A172 (cell line): ENCODE data around the gene PITX1. TPM values are rescaled to one million over a fixed set of nuclear protein-coding genes. Genes with fewer than 3 reads are reported as not detected.

Source experiments
- DNase-seq: peaks from one replicate; pipeline ENCODE4 v3.0.0-alpha.2; 2015; ENCODE audit warnings: low spot score
- total RNA-seq: library from RNA; depleted of rRNA; stranded (reverse); fragments of >200 nt; shearing (Covaris generic); gene quantifications from 2 replicates; pipeline ENCODE4 v1.2.3, GENCODE V29; 2014

The PITX1 gene
- total RNA-seq, 1 experiment from 2014 or later = 49.3 TPM

DNA sequence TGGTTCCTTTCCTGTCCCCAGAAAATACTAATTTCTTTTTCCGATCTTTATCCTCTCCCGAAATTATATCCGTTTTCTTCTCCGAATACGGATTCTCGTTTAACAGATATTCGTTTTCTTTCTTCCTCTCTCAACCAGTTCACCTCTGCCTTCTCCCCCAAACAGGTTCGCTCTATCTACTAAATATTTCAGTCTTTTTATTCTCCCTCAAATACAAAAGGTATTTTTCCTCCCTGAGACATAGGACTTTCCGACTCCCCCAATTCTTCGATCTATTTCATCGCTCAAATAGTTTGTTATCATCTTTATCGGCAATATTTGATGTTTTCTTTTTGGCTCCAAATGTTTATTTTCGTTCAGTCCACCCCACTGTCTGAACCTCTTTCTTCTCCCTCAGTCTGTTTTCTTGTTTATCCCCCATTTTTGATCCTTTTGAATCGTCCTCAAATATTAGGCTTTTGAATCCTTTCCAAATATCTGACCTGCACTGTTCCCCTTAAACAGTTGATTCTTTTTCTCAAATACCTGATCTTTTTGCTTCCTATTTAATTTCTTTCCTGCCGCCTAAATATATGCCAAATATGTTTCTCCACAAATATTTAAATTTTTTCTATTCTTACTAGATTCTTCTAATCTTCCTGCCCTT is 4.4 kb downstream of the PITX1 start:
- no peak for DNase-seq

- no peak for DNase-seq
Measured at GRCh38 chr5:135028791-135029476, 5.1 kb downstream of the PITX1 start.

GRCh38 chr5:135027697-135028615 is 6.1 kb downstream of the PITX1 start:
- no peak for DNase-seq

DNA sequence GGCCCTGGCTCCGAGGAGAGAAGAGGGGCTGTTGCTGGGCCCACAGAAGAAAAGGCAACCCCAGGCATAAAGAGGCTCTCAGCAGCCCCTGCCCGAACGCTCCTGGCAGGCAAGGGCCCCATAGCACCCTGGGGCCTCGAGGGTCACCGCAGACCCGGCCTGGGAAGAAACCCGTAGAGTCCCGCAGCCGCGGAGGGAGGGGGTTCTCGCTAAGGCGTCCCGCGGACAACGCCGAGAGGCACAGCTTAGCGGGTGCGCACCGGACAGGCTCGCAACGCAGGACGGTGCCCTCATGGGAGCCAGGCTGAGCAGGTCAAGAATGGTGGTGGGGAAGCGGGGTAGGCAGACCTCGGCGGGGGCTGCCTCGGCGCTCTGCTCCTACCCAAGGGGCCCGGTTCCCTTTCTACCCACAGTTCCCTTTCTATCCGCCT is 6.7 kb downstream of the PITX1 start:
- no peak for DNase-seq

GRCh38 chr5:135026645-135027265 is 7.3 kb downstream of the PITX1 start:
- no peak for DNase-seq

GRCh38 chr5:135025730-135026644 is 8.0 kb downstream of the PITX1 start:
- DNase-seq = no peak

- DNase-seq = peak; percentile 73
Measured at GRCh38 chr5:135024956-135025729, 8.9 kb downstream of the PITX1 start.

GRCh38 chr5:135020111-135020895 is 13.7 kb downstream of the PITX1 start:
- no peak for DNase-seq

- DNase-seq = no peak
Measured at GRCh38 chr5:135019314-135019713, 14.7 kb downstream of the PITX1 start.

DNA sequence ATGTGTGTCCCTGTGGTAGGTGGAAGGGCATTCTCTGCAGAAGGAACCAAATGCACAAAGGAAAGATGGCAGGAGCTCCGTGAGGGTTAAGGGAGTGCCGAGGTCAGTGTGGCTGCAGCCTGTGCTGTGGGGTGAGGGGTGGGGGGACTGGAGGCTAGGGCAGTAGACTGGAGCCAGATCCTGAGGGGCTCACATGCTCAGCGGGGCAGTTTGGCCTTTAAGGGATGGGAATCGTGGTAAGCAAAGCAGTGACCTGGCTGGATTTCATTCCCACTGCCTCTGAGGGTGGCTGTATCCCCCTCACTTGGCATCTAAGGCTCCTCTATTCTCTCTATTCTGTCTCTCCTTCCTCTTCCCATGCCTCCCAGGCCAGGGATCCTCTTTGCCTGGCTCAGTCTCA is 15.6 kb downstream of the PITX1 start:
- DNase-seq = no peak

DNA sequence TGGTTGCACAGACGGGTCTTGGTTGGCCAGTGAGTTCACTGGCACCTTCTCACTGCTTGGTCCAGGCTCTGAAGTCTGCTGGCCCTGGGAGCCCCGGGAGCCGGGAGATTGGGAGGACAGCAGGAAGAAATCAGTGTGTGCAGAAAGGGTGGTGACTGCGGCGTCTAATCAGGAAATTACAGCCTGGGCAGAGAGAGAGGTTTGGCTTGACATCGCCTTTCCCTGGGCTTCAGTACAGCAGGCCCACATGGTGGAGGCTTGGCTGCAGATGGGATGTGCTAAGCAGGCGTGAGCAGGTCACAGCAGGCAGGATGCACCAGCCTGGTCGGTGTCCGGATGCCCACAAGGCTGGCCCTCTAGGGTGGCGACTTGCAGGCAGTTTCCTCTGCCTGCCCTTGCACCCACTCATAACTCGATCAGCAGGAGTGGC is 17.2 kb downstream of the PITX1 start:
- DNase-seq = no peak

DNA sequence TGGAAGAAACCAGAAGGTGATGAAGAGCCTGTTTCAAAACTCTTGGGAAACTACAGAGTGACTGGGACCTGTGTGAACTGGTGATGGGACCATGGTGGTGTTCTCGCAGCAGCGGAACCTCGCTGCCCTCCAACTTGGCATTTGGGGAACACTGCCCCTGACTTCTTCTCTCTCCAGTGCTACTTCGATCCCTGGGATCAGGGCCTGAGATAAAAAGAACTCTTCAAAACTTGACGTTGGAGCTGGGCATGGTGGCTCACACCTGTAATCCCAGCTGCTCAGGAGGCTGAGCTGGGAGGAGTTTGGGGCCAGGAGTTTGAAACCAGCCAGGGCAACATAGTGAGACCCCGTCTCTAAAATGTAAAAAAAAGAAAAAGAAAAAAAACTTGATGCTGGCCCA is 18.1 kb downstream of the PITX1 start:
- no peak for DNase-seq

GRCh38 chr5:135013947-135014570 is 20.0 kb downstream of the PITX1 start:
- no peak for DNase-seq

DNA sequence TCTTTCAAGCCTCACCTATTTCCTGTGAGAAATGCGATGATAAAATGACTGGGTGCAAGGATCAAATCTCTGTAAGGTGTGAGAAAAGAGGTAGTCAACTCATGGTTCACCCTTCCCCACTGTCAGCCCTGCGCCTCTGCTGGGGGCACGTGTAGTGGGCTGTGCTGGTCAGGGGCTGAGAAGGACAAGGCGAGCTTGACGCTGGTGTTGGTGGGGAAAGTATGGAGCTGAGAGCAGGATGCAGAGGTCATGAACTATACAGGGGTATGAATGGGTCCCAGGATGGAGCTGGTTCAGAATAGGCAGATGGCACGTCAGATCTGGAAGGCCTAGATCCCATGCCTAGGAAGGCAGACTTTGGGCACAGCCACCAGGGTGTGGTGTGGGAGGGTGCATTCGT is 20.6 kb downstream of the PITX1 start:
- DNase-seq = no peak

DNA sequence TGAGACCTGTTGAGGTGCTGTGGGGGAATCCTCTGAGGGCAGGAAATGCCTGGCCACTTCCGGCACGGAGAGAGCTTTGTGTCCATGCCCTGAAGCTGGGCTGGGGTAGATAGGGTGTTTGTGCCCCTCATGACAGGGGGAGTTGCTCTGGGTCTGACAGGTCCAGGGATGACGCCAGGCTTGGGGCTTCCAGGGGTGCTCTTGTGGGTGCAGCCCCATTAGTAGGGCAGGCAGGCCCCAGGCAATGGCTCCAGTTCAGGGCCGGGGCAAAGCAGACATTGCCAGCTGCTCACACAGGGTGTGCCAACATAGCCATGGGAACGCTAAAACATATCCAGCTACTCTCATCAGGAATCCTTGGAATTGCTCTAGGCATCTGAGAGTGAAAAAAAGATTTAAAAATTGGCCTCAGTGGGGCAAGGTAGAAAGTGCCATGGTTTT is 21.1 kb downstream of the PITX1 start:
- DNase-seq = no peak

DNA sequence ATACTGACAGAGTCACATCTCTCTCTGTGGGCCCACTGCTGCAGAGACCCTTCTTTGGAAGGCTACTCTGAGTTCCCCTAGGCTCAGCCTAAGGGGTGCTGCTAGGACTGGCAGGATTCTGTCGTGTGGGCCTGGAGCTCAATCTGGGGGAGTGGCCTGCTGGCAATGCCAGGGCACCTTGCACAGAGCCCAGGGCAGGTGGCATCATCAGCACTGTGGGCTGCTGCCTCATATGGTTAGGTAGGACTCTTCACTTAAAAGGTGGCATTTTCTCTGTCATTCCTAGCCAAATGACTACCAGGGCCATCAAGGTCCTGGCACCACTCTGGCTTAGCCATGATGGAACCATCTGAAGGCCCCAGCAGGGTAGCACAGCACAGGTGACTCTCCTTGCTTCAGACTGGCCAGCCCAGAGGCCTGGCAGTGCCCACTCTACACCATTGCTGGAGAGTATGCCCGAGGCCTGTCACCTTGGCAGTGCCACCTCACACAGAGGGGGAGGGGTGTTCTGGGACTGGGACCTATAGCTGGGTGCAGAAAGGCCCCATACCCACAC is 21.9 kb downstream of the PITX1 start:
- DNase-seq = no peak

DNA sequence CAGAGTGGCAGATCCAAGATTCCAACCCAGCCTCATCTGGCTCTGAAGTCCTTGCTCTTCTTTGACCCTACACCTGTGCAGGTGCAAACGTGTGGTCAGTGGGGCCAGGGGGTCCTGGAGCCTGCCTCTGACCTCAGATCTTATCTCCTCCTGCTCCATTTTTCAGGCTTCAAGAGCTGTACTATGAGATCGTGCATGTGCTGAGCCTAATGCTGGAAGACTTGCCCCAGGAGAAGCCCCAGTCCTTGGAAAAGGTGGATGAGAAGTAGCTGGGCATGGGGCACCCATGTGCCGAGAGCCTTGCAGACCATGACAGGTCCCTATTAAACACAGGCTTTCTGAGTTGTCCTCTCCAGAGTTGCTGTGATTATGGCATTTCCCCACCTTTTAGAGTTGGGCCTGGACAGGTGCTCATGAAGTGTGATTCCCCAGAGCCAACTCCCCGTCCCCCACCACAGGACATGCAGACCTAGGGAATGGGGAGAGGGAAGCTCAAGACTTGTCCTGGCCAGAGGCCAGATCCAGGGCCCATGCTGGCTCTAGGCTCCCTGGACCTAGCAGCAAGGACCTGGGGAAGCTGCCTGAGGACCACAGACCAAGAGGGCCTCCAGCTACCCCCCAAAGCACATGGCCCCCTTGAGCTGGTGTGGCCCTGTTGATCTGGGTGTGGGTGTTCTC is 22.5 kb downstream of the PITX1 start:
- no peak for DNase-seq
